GM12865 (cell line): ENCODE data around the gene C17orf100.

ENCODE experiments used
- DNase-seq: peaks from one replicate; pipeline ENCODE4 v3.0.0; 2010; ENCODE audit warnings: low read depth
- H3K4me3 ChIP-seq: 2 replicates; pipeline ENCODE4 v1.5.1; 2011; ENCODE audit warnings: mild to moderate bottlenecking, low read depth, low read length, control low read depth
- CTCF ChIP-seq: IDR thresholded peaks from 2 replicates; pipeline ENCODE4 v1.5.1; 2011; ENCODE audit warnings: low read length, control low read depth, low read depth, inconsistent platforms; ENCODE audit not compliant: insufficient read depth; ENCODE audit errors: missing control alignments

The C17orf100 gene

GRCh38 chr17:6623941-6624340 lies 27.6 kb upstream of the C17orf100 start:
- DNase-seq = no peak
- no peak for TF ChIP-seq CTCF
- H3K4me3 ChIP-seq = no peak overlapping the region

- H3K4me3 ChIP-seq = no peak overlapping the region
- TF ChIP-seq CTCF = no peak
- no peak for DNase-seq
Observed at GRCh38 chr17:6626616-6627015, 24.9 kb upstream of the C17orf100 start.

GRCh38 chr17:6627019-6627418 lies 24.5 kb upstream of the C17orf100 start:
- no peak for DNase-seq
- no peak overlapping the region for H3K4me3 ChIP-seq
- no peak for TF ChIP-seq CTCF

GRCh38 chr17:6630390-6630789 lies 21.2 kb upstream of the C17orf100 start:
- no peak for DNase-seq
- H3K4me3 ChIP-seq = no peak overlapping the region
- TF ChIP-seq CTCF = no peak

- no peak overlapping the region for H3K4me3 ChIP-seq
- no peak for TF ChIP-seq CTCF
- no peak for DNase-seq
Observed at GRCh38 chr17:6632530-6632929, 19.0 kb upstream of the C17orf100 start.

- TF ChIP-seq CTCF = no peak
- no peak overlapping the region for H3K4me3 ChIP-seq
- DNase-seq = no peak
Observed at GRCh38 chr17:6633263-6633662, 18.3 kb upstream of the C17orf100 start.

GRCh38 chr17:6636105-6636504 lies 15.5 kb upstream of the C17orf100 start:
- no peak for DNase-seq
- TF ChIP-seq CTCF = no peak
- H3K4me3 ChIP-seq = no peak overlapping the region
